Kidney (tissue), 14 donors: ENCODE data around the gene NDRG2. TPM values are rescaled to one million over a fixed set of nuclear protein-coding genes. Genes with fewer than 3 reads are reported as not detected.
"Not testable (repeated sequence)": the region's sequence is repeated elsewhere in the genome, so short reads cannot be mapped to it uniquely, and the experiment has no call there.

Experiments used
- DNase-seq, 5 donors: peaks; one replicate each; pipeline ENCODE4 v3.0.0-alpha.2; 2013 to 2020
- FAIRE-seq: peaks from 2 replicates; lab custom pipeline; 2012; peaks lifted over from hg19 to GRCh38; lab: Jason Lieb, UNC
- H3K27ac ChIP-seq, 2 donors: one replicate each; pipeline ENCODE4 v1.7.0; 2013; ENCODE audit warnings: low read depth in 2 of 2, low read length in 2 of 2, inconsistent platforms in 1 of 2
- H3K27me3 ChIP-seq: one replicate; pipeline ENCODE4 v1.7.1; 2013; ENCODE audit warnings: low read length, inconsistent platforms; ENCODE audit not compliant: control insufficient read depth, insufficient read depth
- H3K36me3 ChIP-seq, 3 donors: one replicate each; pipeline versions ENCODE4 v1.7.0 to v1.7.1; 2013; ENCODE audit warnings: low read length in 3 of 3, control low read depth in 1 of 3, inconsistent platforms in 1 of 3; ENCODE audit not compliant: insufficient read depth in 3 of 3, control insufficient read depth in 2 of 3
- H3K4me1 ChIP-seq, 3 donors: one replicate each; pipeline versions ENCODE4 v1.7.0 to v1.7.1; 2013; ENCODE audit warnings: low read length in 3 of 3, inconsistent platforms in 1 of 3, low read depth in 1 of 3; ENCODE audit not compliant: control insufficient read depth in 2 of 3, insufficient read depth in 2 of 3
- H3K4me3 ChIP-seq, 3 donors: one replicate each; pipeline versions ENCODE4 v1.7.0 to v1.8.1; 2013; ENCODE audit warnings: low read length in 3 of 3, control low read depth in 1 of 3, inconsistent platforms in 1 of 3
- H3K9ac ChIP-seq, 3 donors: one replicate each; pipeline versions ENCODE4 v1.7.0 to v1.7.1; 2013; ENCODE audit warnings: low read length in 3 of 3, control low read depth in 1 of 3, inconsistent platforms in 1 of 3
- H3K9me3 ChIP-seq, 3 donors: one replicate each; pipeline versions ENCODE4 v1.7.0 to v1.7.1; 2013; ENCODE audit warnings: low read length in 3 of 3, control low read depth in 1 of 3, inconsistent platforms in 1 of 3; ENCODE audit not compliant: control insufficient read depth in 2 of 3, insufficient read depth in 1 of 3
- intact Hi-C: fragments of 100-400 bp; cut with DNase I; formaldehyde crosslinking; loops from one replicate; pipeline ENCODE4 v1.11.1; 2022
- polyA plus RNA-seq: library from polyadenylated mRNA; stranded (reverse); fragments of 350-450 nt; fragmentation: Illumina TruSeq; extraction: RNeasy Lipid Tissue Mini Kit (QIAGEN cat#74804); gene quantifications from one replicate; pipeline ENCODE4 v1.2.3, GENCODE V29; 2014; ENCODE audit warnings: low read depth, low replicate concordance; ENCODE audit not compliant: insufficient read depth
- total RNA-seq: library from RNA; stranded (reverse); fragmentation: NEBNext Ultra II Directional; extraction: Animal tissue kit (Norgen Biotek cat#: 25700); gene quantifications from one replicate; pipeline ENCODE4 v1.2.1, GENCODE V29; 2021
- TF ChIP-seq, protein P1 (sequence below): IDR thresholded peaks from 3 replicates; pipeline ENCODE4 v1.5.1; 2012; ENCODE audit warnings: mild to moderate bottlenecking, moderate library complexity, borderline replicate concordance; ENCODE audit not compliant: insufficient read depth; ENCODE audit errors: extremely low read depth
- donor health status: control.
- donor health status: control.
- donor health status: control.
- donor health status: control.
- donor health status: control.
- donor health status: DM: yes; HTN: yes; CAD: no.
- donor health status: Normal renal cell carcinoma (clear cell type).

Gene NDRG2
- total and polyA plus RNA-seq, 2 donors from 2014 or later, result 86.2 to 209 TPM

DNA sequence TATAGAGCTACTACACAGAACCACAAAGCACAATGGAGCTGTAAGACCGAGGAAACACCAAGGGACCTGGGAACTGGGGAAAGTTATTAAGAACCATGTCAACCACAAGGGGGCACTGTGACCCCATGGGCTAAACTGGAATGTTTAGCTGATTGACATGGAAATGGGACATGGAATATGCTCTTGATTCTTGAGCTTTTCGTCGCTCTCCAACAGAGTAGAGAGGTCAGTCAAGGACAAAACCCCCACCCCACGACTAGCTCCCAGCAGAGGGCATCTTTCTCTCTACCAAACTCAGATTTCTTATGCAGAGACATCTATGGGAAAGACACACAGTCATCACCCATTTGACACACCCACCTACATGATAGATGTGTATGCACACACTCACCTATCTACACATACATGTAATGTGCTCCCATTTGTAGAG, 10.1 kb downstream of the NDRG2 start:
- intact Hi-C loops, result loop anchor here (10.0 kb wide), 1 partner anchor 70 kb away; no protein-coding TSS in a partner anchor
- H3K4me1 ChIP-seq, result peaks cover 0 to 4% (median 0%) of the 10 kb centered on the region in 3 donors
- FAIRE-seq (peak; percentile 68), DNase-seq (peak in 4 of 5 donors; percentile 91 to 96 (median 93))
- no peak overlapping the region for H3K4me3 ChIP-seq
- no peak overlapping the region for H3K27ac ChIP-seq
- H3K36me3 ChIP-seq, result peaks cover 0 to 18% (median 16%) of the 10 kb centered on the region in 3 donors
- TF ChIP-seq, protein P1, sequence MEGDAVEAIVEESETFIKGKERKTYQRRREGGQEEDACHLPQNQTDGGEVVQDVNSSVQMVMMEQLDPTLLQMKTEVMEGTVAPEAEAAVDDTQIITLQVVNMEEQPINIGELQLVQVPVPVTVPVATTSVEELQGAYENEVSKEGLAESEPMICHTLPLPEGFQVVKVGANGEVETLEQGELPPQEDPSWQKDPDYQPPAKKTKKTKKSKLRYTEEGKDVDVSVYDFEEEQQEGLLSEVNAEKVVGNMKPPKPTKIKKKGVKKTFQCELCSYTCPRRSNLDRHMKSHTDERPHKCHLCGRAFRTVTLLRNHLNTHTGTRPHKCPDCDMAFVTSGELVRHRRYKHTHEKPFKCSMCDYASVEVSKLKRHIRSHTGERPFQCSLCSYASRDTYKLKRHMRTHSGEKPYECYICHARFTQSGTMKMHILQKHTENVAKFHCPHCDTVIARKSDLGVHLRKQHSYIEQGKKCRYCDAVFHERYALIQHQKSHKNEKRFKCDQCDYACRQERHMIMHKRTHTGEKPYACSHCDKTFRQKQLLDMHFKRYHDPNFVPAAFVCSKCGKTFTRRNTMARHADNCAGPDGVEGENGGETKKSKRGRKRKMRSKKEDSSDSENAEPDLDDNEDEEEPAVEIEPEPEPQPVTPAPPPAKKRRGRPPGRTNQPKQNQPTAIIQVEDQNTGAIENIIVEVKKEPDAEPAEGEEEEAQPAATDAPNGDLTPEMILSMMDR, result peak; percentile 91
- no peaks in the 10 kb centered on the region for H3K9me3 ChIP-seq
- H3K9ac ChIP-seq, result peak overlapping the region in 1 of 3 donors; percentile 32
- no peaks in the 10 kb centered on the region for H3K27me3 ChIP-seq

DNA sequence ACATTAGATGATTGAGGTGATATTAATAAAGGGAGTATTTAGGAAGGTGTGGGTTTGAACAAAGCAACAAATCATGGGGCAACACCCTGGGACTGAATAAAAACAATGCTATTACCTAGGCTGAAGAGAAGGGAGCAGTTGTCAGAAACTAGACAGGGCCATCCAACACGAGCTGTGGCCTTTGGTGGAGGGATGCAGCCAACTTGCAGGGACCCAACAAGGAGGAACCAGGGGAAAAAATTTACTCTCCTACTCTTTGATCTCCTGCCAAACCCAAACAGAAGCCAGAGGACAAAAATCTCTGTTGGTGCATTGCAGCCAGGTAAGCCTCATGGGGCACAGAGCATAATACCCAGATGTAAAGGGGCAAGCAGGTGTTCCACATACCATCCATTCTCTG, 13.7 kb downstream of the NDRG2 start:
- TF ChIP-seq, protein P1, result no peak
- peaks cover 0 to 4% (median 0%) of the 10 kb centered on the region in 3 donors for H3K4me1 ChIP-seq
- H3K36me3 ChIP-seq, result no peaks in the 10 kb centered on the region
- no peak overlapping the region for H3K27ac ChIP-seq
- intact Hi-C loops, result loop anchor here (10.0 kb wide), 1 partner anchor 74 kb away; no protein-coding TSS in a partner anchor
- no peak for DNase-seq
- no peaks in the 10 kb centered on the region for H3K27me3 ChIP-seq
- H3K4me3 ChIP-seq, result no peak overlapping the region
- no peak overlapping the region for H3K9ac ChIP-seq
- no peak for FAIRE-seq
- H3K9me3 ChIP-seq, result no peaks in the 10 kb centered on the region

DNA sequence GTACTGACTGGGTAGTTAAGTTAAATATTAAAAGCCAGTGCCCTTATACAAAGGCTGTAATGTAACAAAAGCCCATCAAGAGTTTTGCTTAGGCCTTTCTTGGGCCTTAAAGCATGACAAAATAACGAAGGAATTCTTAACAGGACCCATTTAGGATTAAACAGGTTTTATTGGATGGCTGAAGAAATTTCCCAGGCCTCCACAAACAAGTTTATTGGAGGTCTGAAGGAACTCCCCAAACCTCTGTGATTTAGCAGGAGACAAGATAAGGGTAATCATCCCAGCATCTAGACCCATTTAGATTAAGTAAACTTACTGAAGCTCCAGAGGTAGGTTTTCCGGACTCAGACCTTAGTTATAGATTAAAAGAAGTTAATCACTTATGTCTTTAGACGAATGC, 15.1 kb downstream of the NDRG2 start:
- DNase-seq, result peak in 1 of 5 donors; percentile 49
- H3K27ac ChIP-seq, H3K9ac ChIP-seq, FAIRE-seq, H3K9me3 ChIP-seq, H3K27me3 ChIP-seq, H3K4me1 ChIP-seq, H3K4me3 ChIP-seq, H3K36me3 ChIP-seq: not testable (repeated sequence)
- intact Hi-C loops, result loop anchor here (10.0 kb wide), 1 partner anchor 75 kb away; no protein-coding TSS in a partner anchor

DNA sequence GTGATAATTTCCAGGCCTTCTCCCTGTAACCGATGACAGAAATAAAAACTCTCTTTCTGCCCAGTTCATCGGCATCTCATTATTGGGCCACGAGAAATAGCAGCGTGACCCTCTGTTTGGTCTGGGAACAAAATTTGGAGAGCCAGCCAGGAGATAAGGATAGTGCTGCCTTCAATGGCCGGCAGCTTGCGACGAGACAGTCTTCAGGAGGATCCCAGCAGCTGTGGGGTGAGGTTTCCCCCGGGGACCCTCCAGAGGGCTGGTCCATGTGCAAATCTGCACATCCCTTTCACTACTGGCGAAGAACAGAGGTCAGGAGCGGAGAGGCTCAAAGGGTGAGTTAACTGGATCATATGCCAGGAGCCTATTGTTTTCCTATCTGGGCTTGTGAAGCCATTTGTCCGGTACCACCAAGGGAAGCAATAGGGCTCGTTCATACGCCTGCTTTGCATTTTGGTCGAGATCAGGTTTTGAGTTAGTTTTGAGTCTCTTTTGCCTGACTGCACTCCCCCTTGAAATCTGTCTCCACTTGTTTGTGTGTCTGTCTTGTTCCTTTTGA, 21.0 kb downstream of the NDRG2 start:
- DNase-seq (no peak), FAIRE-seq (no peak)
- no peaks in the 10 kb centered on the region for H3K9me3 ChIP-seq
- no peak overlapping the region for H3K9ac ChIP-seq
- H3K36me3 ChIP-seq, result no peaks in the 10 kb centered on the region
- H3K27ac ChIP-seq, result no peak overlapping the region
- H3K4me3 ChIP-seq, result no peak overlapping the region
- intact Hi-C loops, result no loop called here
- TF ChIP-seq, protein P1, result no peak
- no peaks in the 10 kb centered on the region for H3K4me1 ChIP-seq
- H3K27me3 ChIP-seq, result no peaks in the 10 kb centered on the region
